ENCODE results near the gene SLC24A4. TPM values are rescaled to one million over a fixed set of nuclear protein-coding genes. Genes with fewer than 3 reads are reported as not detected.

Gene SLC24A4
- total RNA-seq, 1 donor from 2014 or later: 1.1 TPM

- Mint-ChIP-seq H3K4me3 (ENCODE audit: unreplicated experiment) (no peak overlapping the region), H3K4me1 (ENCODE audit: unreplicated experiment) (no peaks in the 10 kb centered on the region), H3K9me3 (ENCODE audit: unreplicated experiment) (no peaks in the 10 kb centered on the region), H3K27me3 (ENCODE audit: unreplicated experiment) (peaks cover 9% of the 10 kb centered on the region), H3K36me3 (ENCODE audit: low read depth, unreplicated experiment) (peaks cover 9% of the 10 kb centered on the region), H3K27ac (ENCODE audit: unreplicated experiment) (no peak overlapping the region)
- DNase-seq (ENCODE audit: low spot score): no peak
- TF ChIP-seq, protein P1, sequence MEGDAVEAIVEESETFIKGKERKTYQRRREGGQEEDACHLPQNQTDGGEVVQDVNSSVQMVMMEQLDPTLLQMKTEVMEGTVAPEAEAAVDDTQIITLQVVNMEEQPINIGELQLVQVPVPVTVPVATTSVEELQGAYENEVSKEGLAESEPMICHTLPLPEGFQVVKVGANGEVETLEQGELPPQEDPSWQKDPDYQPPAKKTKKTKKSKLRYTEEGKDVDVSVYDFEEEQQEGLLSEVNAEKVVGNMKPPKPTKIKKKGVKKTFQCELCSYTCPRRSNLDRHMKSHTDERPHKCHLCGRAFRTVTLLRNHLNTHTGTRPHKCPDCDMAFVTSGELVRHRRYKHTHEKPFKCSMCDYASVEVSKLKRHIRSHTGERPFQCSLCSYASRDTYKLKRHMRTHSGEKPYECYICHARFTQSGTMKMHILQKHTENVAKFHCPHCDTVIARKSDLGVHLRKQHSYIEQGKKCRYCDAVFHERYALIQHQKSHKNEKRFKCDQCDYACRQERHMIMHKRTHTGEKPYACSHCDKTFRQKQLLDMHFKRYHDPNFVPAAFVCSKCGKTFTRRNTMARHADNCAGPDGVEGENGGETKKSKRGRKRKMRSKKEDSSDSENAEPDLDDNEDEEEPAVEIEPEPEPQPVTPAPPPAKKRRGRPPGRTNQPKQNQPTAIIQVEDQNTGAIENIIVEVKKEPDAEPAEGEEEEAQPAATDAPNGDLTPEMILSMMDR (IDR thresholded peaks at IDR 0.05; ENCODE audit: unreplicated experiment): no peak
These were observed 202.5 kb downstream of the SLC24A4 start for GRCh38 chr14:92525322-92526095.

- H3K4me3 Mint-ChIP-seq (ENCODE audit: unreplicated experiment): no peak overlapping the region
- DNase-seq (ENCODE audit: low spot score): no peak
- peaks cover 7% of the 10 kb centered on the region for H3K27me3 Mint-ChIP-seq (ENCODE audit: unreplicated experiment)
- no peaks in the 10 kb centered on the region for H3K4me1 Mint-ChIP-seq (ENCODE audit: unreplicated experiment)
- H3K36me3 Mint-ChIP-seq (ENCODE audit: low read depth, unreplicated experiment): peaks cover 4% of the 10 kb centered on the region
- TF ChIP-seq, protein P1 (IDR thresholded peaks at IDR 0.05; ENCODE audit: unreplicated experiment): no peak
- H3K27ac Mint-ChIP-seq (ENCODE audit: unreplicated experiment): no peak overlapping the region
- no peaks in the 10 kb centered on the region for H3K9me3 Mint-ChIP-seq (ENCODE audit: unreplicated experiment)
These were observed 204.8 kb downstream of the SLC24A4 start for GRCh38 chr14:92527721-92528120.

DNA sequence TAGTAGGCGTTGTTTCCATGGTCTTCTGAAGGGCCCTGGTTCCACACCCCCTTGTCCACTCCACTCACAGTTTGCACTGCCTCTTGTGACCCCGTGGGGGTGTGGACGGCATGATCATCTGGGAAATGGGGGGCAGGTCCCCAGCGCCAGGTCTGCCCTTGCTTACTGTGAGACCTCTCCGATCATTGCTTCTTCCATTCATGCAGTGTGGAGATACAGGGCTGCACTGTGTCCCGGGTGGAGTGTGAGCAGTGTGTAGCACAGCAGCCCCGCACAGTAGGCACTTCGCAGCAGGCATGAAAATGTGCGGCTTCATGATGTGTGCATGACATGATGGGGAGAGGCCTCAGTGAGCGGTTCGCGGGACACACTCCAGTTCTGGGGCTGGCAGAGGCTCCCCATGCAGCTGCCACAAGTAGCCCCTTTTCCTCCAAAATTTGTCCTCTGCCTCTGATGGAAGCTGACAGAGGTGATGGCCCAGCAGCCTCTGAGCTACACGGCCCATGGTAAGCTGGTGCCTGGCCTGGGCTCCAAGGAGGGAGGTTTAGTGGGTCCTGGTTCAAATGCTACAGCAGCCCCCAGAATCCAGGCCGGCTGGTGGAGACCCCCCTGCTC, 205.6 kb downstream of the SLC24A4 start:
- Mint-ChIP-seq H3K9me3 (ENCODE audit: unreplicated experiment) (no peaks in the 10 kb centered on the region), H3K27me3 (ENCODE audit: unreplicated experiment) (peaks cover 5% of the 10 kb centered on the region), H3K27ac (ENCODE audit: unreplicated experiment) (no peak overlapping the region), H3K4me3 (ENCODE audit: unreplicated experiment) (no peak overlapping the region), H3K36me3 (ENCODE audit: low read depth, unreplicated experiment) (peaks cover 4% of the 10 kb centered on the region), H3K4me1 (ENCODE audit: unreplicated experiment) (no peaks in the 10 kb centered on the region)
- TF ChIP-seq, protein P1 (IDR thresholded peaks at IDR 0.05; ENCODE audit: unreplicated experiment): no peak
- no peak for DNase-seq (ENCODE audit: low spot score)

GRCh38 chr14:92529903-92530302, 206.9 kb downstream of the SLC24A4 start:
- TF ChIP-seq, protein P1 (IDR thresholded peaks at IDR 0.05; ENCODE audit: unreplicated experiment): no peak
- no peaks in the 10 kb centered on the region for H3K4me1 Mint-ChIP-seq (ENCODE audit: unreplicated experiment)
- DNase-seq (ENCODE audit: low spot score): no peak
- H3K9me3 Mint-ChIP-seq (ENCODE audit: unreplicated experiment): no peaks in the 10 kb centered on the region
- no peak overlapping the region for H3K27ac Mint-ChIP-seq (ENCODE audit: unreplicated experiment)
- H3K36me3 Mint-ChIP-seq (ENCODE audit: low read depth, unreplicated experiment): peaks cover 4% of the 10 kb centered on the region
- H3K4me3 Mint-ChIP-seq (ENCODE audit: unreplicated experiment): no peak overlapping the region
- H3K27me3 Mint-ChIP-seq (ENCODE audit: unreplicated experiment): peaks cover 5% of the 10 kb centered on the region

Measured in endothelial cell (in vitro differentiated cells).